ENCODE measurements around the gene DLGAP1. TPM values are rescaled to one million over a fixed set of nuclear protein-coding genes. Genes with fewer than 3 reads are reported as not detected.
"Not testable (repeated sequence)": the region's sequence is repeated elsewhere in the genome, so short reads cannot be mapped to it uniquely, and the experiment has no call there.

DLGAP1 gene
- total and polyA plus RNA-seq, 2 donors (not counting 1 experiment from before 2014, with no cell fraction given): 0.07 to 0.61 TPM

DNA sequence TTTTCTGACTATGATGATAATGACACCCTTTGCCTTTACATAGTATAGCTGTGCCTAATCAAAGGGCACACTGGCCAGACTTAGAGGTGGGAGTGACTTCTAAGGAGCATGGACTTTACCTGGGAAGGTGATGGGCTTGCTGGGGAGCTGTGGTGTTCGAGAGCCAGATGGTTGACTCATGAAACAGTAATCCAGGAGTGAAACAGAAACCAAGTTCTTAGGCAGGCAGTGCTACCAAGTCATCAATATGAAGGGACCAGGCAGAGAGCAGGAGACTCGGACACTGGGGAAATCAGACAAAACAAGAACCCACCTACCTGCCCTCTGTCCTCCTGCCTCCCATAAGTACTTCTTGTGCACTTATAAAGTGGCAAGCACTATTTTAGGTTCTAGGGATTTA is 430.4 kb downstream of the DLGAP1 start:
- Histone ChIP-seq H3K4me3 (ENCODE audit: control extremely low read depth in 1 of 5, extremely low read depth in 1 of 5, insufficient read depth in 1 of 5, low read depth in 2 of 5, low read length in 4 of 5) (no peak overlapping the region), H3K27me3 (replicated peaks in 1 of 4; ENCODE audit: control extremely low read depth in 1 of 4, control insufficient read depth in 3 of 4, insufficient read depth in 4 of 4, low read length in 3 of 4) (no peaks in the 10 kb centered on the region), H4K20me1 (ENCODE audit: control insufficient read depth, insufficient read depth, low read length, poor library complexity, severe bottlenecking) (no peaks in the 10 kb centered on the region), H3K4me2 (replicated peaks; ENCODE audit: low read depth, low read length, poor library complexity, severe bottlenecking) (no peak overlapping the region), H2AFZ (ENCODE audit: insufficient read depth, low read depth, low read length, poor library complexity, severe bottlenecking) (no peak overlapping the region), H3K9me3 (ENCODE audit: control extremely low read depth in 1 of 3, control insufficient read depth in 2 of 3, insufficient read depth in 1 of 3, low read length in 2 of 3) (no peaks in the 10 kb centered on the region), H3K9ac (ENCODE audit: low read length) (no peak overlapping the region), H3K27ac (ENCODE audit: low read length in 2 of 2) (no peak overlapping the region), H3K4me1 (ENCODE audit: control insufficient read depth in 2 of 2, insufficient read depth in 2 of 2, low read length in 2 of 2) (no peaks in the 10 kb centered on the region), H3K79me2 (ENCODE audit: control insufficient read depth, insufficient read depth, low read length) (no peaks in the 10 kb centered on the region), H3K36me3 (replicated peaks in 1 of 2; ENCODE audit: control extremely low read depth in 1 of 2, control insufficient read depth in 1 of 2, extremely low read depth in 1 of 2, insufficient read depth in 2 of 2, low read length in 1 of 2) (no peaks in the 10 kb centered on the region)
- intact Hi-C loops (cut with micrococcal nuclease): no loop called here
- no peak overlapping the region for H3K27ac Mint-ChIP-seq
- TF ChIP-seq, protein P1, sequence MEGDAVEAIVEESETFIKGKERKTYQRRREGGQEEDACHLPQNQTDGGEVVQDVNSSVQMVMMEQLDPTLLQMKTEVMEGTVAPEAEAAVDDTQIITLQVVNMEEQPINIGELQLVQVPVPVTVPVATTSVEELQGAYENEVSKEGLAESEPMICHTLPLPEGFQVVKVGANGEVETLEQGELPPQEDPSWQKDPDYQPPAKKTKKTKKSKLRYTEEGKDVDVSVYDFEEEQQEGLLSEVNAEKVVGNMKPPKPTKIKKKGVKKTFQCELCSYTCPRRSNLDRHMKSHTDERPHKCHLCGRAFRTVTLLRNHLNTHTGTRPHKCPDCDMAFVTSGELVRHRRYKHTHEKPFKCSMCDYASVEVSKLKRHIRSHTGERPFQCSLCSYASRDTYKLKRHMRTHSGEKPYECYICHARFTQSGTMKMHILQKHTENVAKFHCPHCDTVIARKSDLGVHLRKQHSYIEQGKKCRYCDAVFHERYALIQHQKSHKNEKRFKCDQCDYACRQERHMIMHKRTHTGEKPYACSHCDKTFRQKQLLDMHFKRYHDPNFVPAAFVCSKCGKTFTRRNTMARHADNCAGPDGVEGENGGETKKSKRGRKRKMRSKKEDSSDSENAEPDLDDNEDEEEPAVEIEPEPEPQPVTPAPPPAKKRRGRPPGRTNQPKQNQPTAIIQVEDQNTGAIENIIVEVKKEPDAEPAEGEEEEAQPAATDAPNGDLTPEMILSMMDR (IDR thresholded peaks at IDR 0.05): no peak
- TF ChIP-seq EZH2 (IDR thresholded peaks at IDR 0.05; ENCODE audit: borderline replicate concordance, insufficient read depth, low read depth, low read length, poor library complexity, severe bottlenecking): no peak
- DNase-seq (no peak), ATAC-seq (ENCODE audit: low read depth) (no peak)
- H3K9me3 Mint-ChIP-seq (ENCODE audit: insufficient read depth): peaks cover 2% of the 10 kb centered on the region
- WGBS (ENCODE audit: insufficient coverage): 71% methylated on average over 1 of the region's 2 CpGs
- no peaks in the 10 kb centered on the region for H3K4me1 Mint-ChIP-seq
- ChIA-PET POLR2A (no interaction called here), CTCF (no interaction called here)
- no peak overlapping the region for H3K4me3 Mint-ChIP-seq
- H3K27me3 Mint-ChIP-seq: no peaks in the 10 kb centered on the region

DNA sequence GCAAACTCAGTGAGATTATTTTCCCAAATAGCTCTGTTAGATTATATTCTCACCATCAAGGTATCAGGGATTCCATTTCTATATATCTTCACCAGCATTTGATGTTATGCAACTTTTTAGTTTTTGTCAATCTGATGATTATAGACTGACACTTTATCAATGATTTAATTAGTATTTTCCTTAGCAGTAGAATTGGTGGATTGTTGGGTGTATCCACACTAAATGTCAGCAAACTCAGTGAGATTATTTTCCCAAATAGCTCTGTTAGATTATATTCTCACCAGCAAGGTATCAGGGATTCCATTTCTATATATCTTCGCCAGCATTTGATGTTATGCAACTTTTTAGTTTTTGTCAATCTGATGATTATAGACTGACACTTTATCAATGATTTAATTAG is 432.4 kb downstream of the DLGAP1 start:
- H3K9me3 Mint-ChIP-seq (ENCODE audit: insufficient read depth); H3K4me1 ChIP-seq (ENCODE audit: control insufficient read depth in 2 of 2, insufficient read depth in 2 of 2, low read length in 2 of 2); H4K20me1 ChIP-seq (ENCODE audit: control insufficient read depth, insufficient read depth, low read length, poor library complexity, severe bottlenecking); ATAC-seq (ENCODE audit: low read depth); intact Hi-C loops (cut with micrococcal nuclease); H3K27me3 Mint-ChIP-seq; H3K4me3 ChIP-seq (ENCODE audit: control extremely low read depth in 1 of 5, extremely low read depth in 1 of 5, insufficient read depth in 1 of 5, low read depth in 2 of 5, low read length in 4 of 5); H3K79me2 ChIP-seq (ENCODE audit: control insufficient read depth, insufficient read depth, low read length); H3K4me2 ChIP-seq (replicated peaks; ENCODE audit: low read depth, low read length, poor library complexity, severe bottlenecking); H2AFZ ChIP-seq (ENCODE audit: insufficient read depth, low read depth, low read length, poor library complexity, severe bottlenecking); H3K9me3 ChIP-seq (ENCODE audit: control extremely low read depth in 1 of 3, control insufficient read depth in 2 of 3, insufficient read depth in 1 of 3, low read length in 2 of 3); H3K27ac Mint-ChIP-seq; H3K36me3 ChIP-seq (replicated peaks in 1 of 2; ENCODE audit: control extremely low read depth in 1 of 2, control insufficient read depth in 1 of 2, extremely low read depth in 1 of 2, insufficient read depth in 2 of 2, low read length in 1 of 2); H3K4me3 Mint-ChIP-seq; H3K27me3 ChIP-seq (replicated peaks in 1 of 4; ENCODE audit: control extremely low read depth in 1 of 4, control insufficient read depth in 3 of 4, insufficient read depth in 4 of 4, low read length in 3 of 4); H3K9ac ChIP-seq (ENCODE audit: low read length); H3K4me1 Mint-ChIP-seq; DNase-seq; CTCF ChIA-PET; POLR2A ChIA-PET; H3K27ac ChIP-seq (ENCODE audit: low read length in 2 of 2): not testable (repeated sequence)
- WGBS (ENCODE audit: insufficient coverage): no CpG with 5 or more reads among the region's 1 CpG
